ENCODE results near the gene ATG13.
"Not testable (repeated sequence)": the region's sequence is repeated elsewhere in the genome, so short reads cannot be mapped to it uniquely, and the experiment has no call there.

The ATG13 gene

DNA sequence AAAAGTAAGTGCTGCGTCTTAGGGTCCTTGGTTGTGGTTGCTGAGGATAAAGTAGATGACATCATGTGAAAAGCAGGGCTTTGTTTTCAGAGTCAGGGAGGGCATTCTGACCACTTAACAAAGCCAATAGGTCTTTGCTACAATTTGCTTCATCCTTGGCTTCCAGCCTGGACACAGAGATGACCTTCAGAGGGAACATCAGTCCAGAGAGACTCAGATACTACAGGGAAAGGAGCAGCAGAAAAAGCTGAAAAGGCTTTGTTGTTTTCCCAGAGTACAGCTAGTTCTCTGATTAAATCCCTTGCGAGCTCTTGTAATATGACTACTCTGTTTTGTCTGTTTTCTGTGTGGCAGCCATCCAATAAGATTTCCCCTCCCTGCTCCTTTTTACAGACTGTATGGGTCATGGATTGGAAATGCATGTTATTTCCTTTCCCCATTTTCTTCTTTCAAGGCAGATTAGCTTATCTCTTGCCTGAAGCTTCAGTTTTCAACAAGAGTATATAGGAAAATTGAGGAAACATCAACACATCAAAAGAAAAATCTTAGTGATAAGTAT, 31.9 kb downstream of the ATG13 start:
- DNase-seq = peak; percentile 43 to 66

- no peak for DNase-seq
Measured at GRCh38 chr11:46655631-46656030, 38.3 kb downstream of the ATG13 start.

GRCh38 chr11:46657186-46657585, 39.8 kb downstream of the ATG13 start:
- no peak for DNase-seq

DNA sequence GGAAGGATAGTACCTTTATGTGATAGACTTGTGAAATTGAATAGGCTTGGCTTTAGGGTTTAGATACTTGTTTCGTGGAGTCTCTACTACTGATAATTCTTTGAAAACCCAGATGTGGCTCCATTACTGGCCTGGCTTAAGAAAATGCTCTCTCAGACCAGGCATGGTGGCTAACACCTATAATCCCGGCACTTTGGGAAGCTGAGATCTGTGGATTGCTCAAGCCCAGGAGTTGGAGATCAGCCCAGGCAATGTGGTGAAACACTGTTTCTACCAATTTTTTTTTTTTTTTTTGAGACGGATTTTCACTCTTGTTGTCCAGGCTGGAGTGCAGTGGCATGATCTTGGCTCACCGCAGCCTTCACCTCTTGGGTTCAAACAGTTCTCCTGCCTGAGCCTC, 40.9 kb downstream of the ATG13 start:
- no peak for DNase-seq

DNA sequence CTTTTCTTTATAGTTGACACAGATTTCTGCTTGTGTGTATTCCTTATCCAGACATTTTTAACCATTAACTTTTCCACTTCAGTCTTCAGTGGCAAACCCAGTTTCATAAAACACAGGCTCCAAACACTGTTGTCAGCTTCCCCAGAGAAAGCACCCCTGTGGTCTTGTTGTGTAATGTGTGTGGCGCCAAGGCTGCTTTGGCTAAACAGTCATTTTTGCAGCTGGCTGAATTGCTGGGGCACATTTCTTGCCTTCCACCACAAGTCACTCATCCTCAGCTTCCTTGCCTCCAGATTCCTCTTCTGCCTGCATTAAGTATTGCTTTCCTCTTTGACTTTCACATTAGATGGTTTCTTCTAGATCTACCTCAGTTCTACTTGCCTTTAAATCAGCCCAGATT, 42.6 kb downstream of the ATG13 start:
- DNase-seq = no peak

GRCh38 chr11:46661836-46662235, 44.5 kb downstream of the ATG13 start:
- DNase-seq = no peak

DNA sequence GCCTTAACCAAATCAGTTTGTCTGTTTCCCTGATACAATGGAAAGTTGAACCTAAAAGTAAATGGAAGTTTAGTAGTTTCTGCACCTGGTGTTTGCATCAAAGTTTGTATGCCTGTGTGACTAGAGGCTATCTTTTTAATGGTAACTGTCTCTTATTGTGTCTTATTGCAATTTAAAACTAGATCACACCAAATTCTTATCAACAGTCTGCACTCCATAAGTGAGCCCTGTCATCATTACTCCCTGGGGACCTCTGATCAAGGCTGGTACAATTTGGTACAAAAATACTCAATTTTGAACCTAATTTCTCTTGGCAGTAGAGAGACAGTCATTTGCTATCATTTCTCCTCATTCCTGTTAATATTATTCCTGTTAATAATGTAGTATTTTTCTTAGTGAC, 45.0 kb downstream of the ATG13 start:
- DNase-seq = no peak

DNA sequence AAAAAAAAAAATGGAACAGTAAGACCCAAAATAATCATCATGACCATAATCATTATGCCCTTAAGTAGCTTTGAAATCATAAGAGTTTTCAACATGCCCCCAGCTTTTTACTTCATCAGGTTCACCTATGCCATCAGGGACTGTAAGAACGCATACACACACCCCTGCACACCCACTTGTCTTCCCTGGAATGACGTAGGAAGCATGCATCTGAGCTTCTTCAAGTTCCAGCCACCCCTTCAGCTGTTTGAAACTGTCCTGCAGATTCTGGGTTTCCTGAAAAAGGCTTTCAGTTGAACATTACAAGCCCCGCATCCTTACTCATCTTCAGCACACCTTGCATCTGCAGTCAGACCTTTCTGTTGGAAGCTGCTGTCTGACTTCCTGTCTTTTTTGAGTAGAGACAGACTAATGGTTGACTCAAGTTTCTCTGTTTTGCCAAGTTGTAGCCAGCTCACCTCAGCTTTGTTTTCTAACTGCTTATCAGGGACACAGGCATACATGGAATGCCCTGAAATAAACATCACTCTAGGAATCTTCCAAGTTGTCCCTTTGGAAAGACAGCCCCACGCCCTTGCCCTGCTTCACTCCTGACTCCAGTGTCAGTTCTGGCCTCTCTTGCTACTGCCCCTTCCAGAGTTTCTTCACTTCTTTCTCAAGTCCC, 46.1 kb downstream of the ATG13 start:
- DNase-seq = no peak

GRCh38 chr11:46664612-46665011, 47.3 kb downstream of the ATG13 start:
- DNase-seq = no peak

DNA sequence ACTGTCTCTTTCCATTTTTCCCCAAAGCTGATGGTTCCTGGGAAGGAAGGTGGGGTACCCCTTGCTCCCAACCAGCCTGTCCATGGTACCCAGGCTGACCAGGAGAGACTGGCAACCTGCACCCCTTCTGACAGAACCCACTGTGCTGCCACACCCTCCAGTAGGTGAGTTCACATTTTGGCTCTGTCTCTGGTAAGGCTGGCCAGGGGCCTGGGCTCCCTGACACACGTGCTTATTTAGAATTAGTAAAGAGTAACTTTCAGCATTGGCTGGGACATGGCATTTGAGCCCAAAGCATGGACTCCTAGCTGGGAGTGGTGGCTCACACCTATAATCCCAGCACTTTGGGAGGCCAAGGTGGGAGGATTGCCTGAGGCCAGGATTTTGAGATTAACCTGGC, 48.0 kb downstream of the ATG13 start:
- no peak for DNase-seq

DNA sequence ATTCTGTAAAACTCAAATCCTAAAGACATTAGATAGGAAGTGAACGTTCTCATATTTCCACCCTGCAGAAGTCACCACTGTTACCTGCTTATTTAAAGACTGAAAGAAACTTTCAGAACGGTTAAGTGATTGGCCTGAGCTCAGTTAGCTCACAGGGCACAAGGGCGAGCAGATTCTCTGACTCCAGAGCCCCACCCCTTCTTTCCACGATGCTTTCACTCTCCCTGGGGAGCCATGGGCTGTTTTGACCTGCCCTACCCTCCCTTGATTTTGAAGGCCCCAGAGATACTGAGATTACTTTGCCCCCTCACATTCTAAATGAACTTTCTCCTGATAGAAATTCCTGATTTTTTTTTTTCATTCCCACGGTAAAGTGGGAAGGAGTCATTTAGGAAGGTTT, 49.2 kb downstream of the ATG13 start:
- DNase-seq = no peak

DNA sequence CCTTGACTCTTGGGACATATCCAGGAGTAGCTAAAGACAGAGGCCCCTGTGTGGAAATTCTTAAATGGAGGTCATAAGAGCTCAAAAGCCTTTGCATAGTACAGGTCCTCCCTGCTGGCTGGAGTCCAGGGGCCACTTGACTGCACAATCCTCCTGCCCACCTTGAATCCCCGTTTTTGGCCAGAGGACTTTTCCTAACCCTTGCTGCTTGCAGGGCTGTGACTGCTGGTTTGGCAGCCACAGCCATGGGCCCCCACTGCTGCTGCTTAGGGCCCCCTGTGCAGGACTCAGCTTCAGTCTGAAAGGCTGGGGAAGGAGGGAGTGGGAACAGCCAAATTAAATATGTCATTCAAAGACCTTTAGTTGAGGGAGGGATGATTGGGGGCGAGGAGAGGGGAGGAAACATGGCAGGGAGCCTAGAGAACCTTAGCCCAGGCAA, 49.7 kb downstream of the ATG13 start:
- DNase-seq = no peak

DNA sequence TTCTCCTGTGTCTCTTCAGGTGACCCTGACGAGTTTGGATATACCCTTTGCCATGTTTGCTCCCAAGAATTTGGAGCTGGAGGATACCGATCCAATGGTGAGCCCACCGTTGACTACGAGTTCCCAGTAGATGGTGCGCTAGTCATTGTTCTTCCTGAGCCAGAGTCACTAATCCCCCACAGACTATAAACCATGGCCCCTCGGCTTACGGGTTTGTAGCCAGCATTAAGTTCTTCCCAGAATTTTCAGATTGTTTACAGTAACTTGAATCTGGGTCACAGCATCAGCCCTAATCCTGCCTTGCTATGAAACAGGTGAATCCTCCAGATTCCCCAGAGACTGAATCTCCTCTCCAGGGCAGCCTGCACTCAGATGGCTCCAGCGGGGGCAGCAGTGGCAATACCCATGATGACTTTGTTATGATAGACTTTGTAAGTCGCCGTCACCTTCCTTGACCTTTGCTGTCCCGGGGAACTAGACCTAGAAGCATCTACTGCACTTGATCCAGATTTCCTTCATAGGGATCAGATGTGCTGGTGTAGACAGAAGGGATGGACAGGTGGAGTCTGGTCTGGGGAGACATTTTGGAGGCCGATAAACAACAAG, 51.2 kb downstream of the ATG13 start:
- DNase-seq = no peak

DNA sequence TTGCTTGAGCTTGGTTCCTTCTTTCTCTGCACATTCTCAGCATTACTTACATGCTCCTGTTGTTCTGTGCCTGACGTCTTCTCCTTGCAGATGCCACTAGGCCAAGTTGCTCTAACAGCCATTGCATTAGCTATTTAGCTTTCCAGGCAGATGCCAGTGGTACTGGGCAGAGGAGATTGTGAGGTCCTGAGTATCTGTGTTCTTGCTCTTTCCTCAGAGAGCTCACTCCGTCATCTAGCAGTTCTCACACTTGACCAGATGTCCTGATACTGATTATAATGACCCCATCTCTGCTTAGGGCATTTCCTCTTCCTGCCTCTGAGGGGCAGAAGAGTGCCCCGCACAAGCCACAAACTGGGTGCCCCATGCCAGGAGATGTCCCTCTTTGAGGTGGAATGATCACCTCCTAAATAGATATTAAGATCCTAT, 52.4 kb downstream of the ATG13 start:
- no peak for DNase-seq

GRCh38 chr11:46670521-46670920, 53.2 kb downstream of the ATG13 start:
- not testable (repeated sequence) for DNase-seq

DNA sequence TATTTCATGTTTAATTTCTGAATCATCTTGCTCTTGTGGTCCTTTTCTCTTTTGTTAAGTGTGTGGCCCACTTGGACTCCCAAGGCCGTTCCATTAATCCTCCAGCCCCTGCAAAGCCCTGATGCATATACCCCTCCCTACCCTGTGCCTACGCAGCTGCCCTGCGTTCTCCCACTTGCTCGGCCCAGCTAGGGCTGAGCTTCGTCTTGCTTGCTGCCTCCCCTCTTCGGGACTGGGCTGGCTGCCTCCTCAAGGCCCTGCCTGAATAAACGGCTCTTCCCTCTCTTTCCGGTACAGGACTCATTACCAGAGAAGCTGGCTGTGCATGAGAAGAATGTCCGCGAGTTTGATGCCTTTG, 54.6 kb downstream of the ATG13 start:
- DNase-seq = no peak

DNA sequence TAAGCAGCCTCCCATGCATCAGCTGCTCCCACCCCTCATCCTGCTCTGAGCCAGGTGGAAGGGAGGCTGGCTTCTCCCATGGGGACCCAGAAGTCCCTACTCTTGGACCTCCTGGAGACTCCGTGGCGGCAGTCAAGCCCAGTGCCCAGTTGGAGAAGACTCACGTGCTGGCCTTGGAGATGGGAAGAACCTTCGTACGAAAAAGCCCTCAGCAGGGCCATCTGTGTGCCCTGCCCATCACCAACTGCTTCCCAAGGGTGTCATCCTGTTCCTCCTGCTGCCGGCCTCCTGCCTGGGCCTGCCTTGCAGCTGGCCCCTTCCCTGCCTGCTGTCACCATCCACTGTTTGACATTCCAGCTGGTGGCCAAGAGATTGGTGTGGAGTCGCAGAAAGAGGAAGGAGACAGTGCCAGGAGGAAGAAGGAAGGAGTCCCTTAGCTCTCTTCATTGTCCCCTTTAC, 55.1 kb downstream of the ATG13 start:
- DNase-seq = no peak

- no peak for DNase-seq
Measured at GRCh38 chr11:46673713-46674462, 56.5 kb downstream of the ATG13 start.

DNA sequence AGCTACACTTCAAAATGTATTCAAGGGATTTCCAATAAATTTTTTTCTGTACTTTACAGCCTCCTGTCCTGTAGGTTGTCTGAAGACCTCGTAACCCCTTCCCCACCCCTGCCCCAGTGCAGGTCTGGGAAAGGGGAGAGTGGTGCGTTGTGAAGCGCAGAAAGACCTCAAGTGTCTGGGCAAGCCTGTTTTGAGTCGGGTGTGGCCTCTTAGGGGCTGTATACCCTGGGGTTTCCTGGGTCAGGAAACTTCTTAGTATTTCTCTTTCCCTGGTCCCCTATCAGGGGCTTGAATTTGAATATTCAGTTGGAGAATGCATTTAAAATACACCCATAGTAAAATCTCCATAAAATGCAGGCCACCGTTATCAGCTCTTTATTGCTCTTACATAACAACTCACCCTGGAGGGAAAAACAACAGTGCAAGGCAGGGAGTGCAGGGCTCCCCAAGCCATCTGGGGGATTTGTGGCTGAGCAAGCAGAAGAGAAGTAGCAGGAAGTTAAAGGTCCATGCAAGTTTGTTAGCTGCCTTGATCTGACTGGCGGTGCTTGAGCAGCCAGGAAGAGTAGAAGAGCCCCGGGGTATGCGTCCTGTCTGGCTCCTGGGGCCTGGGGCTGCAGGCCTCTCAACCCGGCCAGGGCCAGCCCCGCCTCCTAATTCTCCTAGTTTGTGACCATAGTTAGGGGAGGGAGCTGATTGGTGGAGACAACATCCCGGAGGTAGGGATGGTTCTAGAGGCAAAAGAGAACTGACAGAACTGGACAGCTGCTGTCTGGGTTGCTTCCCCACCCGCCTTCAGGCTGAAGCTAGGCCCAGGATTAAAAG, 57.3 kb downstream of the ATG13 start:
- DNase-seq = no peak

- no peak for DNase-seq
Measured at GRCh38 chr11:46675288-46675851, 58.0 kb downstream of the ATG13 start.

- no peak for DNase-seq
Measured at GRCh38 chr11:46675949-46676348, 58.6 kb downstream of the ATG13 start.

DNA sequence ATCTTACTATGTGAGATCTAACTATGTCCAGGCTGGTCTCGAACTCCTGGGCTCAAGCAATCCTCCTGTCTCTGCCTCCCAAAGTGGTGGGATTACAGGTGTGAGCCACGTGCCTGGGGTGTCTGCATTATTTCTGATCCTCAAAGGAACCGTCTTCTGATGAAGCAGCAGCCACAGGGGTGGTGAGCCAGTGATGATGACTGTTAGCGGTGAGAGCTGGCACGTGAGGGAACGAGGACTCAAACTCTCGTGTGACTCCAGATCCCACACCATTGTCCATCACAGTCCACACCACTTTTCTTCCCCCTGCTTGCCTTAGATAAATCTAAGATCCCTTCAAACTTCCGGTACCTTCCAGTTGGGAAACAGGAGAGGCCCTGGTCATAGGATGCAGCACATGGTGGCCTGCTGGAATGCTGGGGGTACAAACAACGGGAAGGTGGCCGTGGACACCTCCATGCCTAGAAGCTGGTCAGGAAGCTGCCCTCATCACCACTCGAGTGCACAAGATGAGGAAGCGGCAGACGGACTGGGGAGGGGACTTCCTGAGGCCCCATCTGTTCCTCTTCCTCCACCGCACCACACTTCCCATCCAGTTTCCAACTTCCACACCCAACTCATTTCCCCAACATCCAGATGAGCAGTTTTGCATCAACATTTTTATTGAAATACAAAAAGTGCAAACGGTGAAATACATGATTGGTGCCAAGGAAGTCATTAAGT, 59.2 kb downstream of the ATG13 start:
- no peak for DNase-seq

All from SW 1271 (cell line).